HFFc6 (cell line): Measurements from ENCODE around the gene METTL8. TPM values are rescaled to one million over a fixed set of nuclear protein-coding genes. Genes with fewer than 3 reads are reported as not detected.

Source experiments
- DNase-seq: peaks from one replicate; pipeline ENCODE4 v3.0.0-alpha.2; 2018
- H3K27ac Mint-ChIP-seq: 2 replicates; pipeline ENCODE4 v1.8.0; 2020; ENCODE audit warnings: mild to moderate bottlenecking, mixed read lengths
- H3K27me3 Mint-ChIP-seq: 2 replicates; pipeline ENCODE4 v1.8.0; 2021; ENCODE audit warnings: mild to moderate bottlenecking, moderate library complexity, mixed read lengths; ENCODE audit not compliant: insufficient read depth
- H3K36me3 Mint-ChIP-seq: 2 replicates; pipeline ENCODE4 v1.8.0; 2021; ENCODE audit warnings: low read depth, mixed read lengths
- H3K4me1 Mint-ChIP-seq: 2 replicates; pipeline ENCODE4 v1.8.0; 2020; ENCODE audit warnings: low read depth, mixed read lengths
- H3K4me3 Mint-ChIP-seq: 2 replicates; pipeline ENCODE4 v1.8.0; 2020; ENCODE audit warnings: mild to moderate bottlenecking, moderate library complexity, mixed read lengths
- H3K9me3 Mint-ChIP-seq: 2 replicates; pipeline ENCODE4 v1.8.0; 2020; ENCODE audit warnings: mild to moderate bottlenecking, mixed read lengths
- CTCF ChIP-seq: fragments of 200-600 bp; sonication (generic); IDR thresholded peaks from 2 replicates; pipeline ENCODE4 v1.5.0; 2021; ENCODE audit warnings: antibody characterized with exemption, mild to moderate bottlenecking
- total RNA-seq, 6 experiments: library from RNA; stranded (reverse); fragmentation: NEBNext Ultra II Directional; extraction: Animal tissue kit (Norgen Biotek cat#: 25700); gene quantifications; 2 replicates in 1 of 6; 3 replicates in 5 of 6; pipeline ENCODE4 v1.2.3, GENCODE V29; 2021

Gene METTL8
- total RNA-seq, 6 experiments from 2014 or later: 17.7 to 26.2 (median 22.3) TPM

- DNase-seq: no peak
- H3K27ac Mint-ChIP-seq: peak overlapping the region; percentile 60
- peak overlapping the region; percentile 33 for H3K4me3 Mint-ChIP-seq
- no peak for TF ChIP-seq CTCF
- peaks cover 9% of the 10 kb centered on the region for H3K9me3 Mint-ChIP-seq
- H3K27me3 Mint-ChIP-seq: no peaks in the 10 kb centered on the region; the same call in 1 of the 2 replicates
- peaks cover 42% of the 10 kb centered on the region for H3K4me1 Mint-ChIP-seq
- peaks cover 34% of the 10 kb centered on the region for H3K36me3 Mint-ChIP-seq
Observed at GRCh38 chr2:171404719-171405118, 29.1 kb downstream of the METTL8 start.

DNA sequence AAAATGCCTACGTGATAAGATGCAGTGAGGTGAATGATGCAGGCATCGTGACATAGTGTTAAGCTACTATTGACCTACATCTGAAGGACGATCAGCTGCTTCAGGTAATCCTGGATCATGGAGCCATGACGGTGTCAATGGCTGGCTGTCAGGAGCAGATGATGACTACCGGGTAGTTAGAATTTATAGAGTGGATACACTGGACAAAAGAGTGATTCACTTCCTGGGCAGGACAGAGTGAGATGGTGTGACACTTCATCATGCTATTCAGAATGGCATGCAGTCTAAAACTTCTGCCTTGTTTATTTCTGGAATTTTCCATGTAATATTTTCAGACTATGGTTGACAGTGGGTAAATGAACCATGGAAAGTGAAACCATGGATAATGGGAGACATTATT is 29.5 kb downstream of the METTL8 start:
- H3K9me3 Mint-ChIP-seq: peaks cover 9% of the 10 kb centered on the region
- no peaks in the 10 kb centered on the region; the same call in 1 of the 2 replicates for H3K27me3 Mint-ChIP-seq
- DNase-seq: peak; percentile 82
- H3K27ac Mint-ChIP-seq: peak overlapping the region; percentile 82
- no peak for TF ChIP-seq CTCF
- peaks cover 34% of the 10 kb centered on the region for H3K36me3 Mint-ChIP-seq
- H3K4me1 Mint-ChIP-seq: peaks cover 37% of the 10 kb centered on the region
- H3K4me3 Mint-ChIP-seq: peak overlapping the region; percentile 63

GRCh38 chr2:171402906-171403580 is 30.7 kb downstream of the METTL8 start:
- H3K27ac Mint-ChIP-seq: peak overlapping the region; percentile 27
- H3K4me3 Mint-ChIP-seq: peak overlapping the region; percentile 5
- peaks cover 35% of the 10 kb centered on the region for H3K4me1 Mint-ChIP-seq
- peaks cover 9% of the 10 kb centered on the region for H3K9me3 Mint-ChIP-seq
- no peak for TF ChIP-seq CTCF
- H3K36me3 Mint-ChIP-seq: peaks cover 34% of the 10 kb centered on the region
- no peaks in the 10 kb centered on the region; the same call in 1 of the 2 replicates for H3K27me3 Mint-ChIP-seq
- peak; percentile 20 for DNase-seq

DNA sequence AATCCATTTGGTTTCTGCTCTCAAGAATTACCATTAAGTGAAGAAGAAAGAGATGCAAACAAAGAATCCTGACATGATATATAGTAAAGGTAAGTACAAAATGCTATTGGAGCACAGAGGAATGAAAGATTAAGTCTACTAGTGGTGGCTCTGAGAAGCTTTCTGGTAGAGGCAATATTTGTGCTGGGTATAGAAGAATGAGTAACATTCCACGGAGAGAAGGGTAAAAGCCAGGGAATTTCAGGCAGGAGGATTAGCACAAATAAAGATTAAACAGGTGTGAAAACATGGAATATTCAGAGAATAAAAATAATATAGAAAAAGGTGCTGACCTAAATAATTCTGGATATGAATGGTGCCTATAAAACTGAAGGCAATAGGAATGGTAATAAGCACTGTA is 31.8 kb downstream of the METTL8 start:
- H3K36me3 Mint-ChIP-seq: peaks cover 32% of the 10 kb centered on the region
- no peaks in the 10 kb centered on the region; the same call in 1 of the 2 replicates for H3K27me3 Mint-ChIP-seq
- H3K4me3 Mint-ChIP-seq: no peak overlapping the region
- H3K4me1 Mint-ChIP-seq: peaks cover 35% of the 10 kb centered on the region
- no peak for TF ChIP-seq CTCF
- peaks cover 9% of the 10 kb centered on the region for H3K9me3 Mint-ChIP-seq
- no peak overlapping the region for H3K27ac Mint-ChIP-seq
- no peak for DNase-seq

GRCh38 chr2:171400395-171400794 is 33.4 kb downstream of the METTL8 start:
- no peak for DNase-seq
- no peak overlapping the region for H3K4me3 Mint-ChIP-seq
- H3K27me3 Mint-ChIP-seq: no peaks in the 10 kb centered on the region; the same call in 1 of the 2 replicates
- TF ChIP-seq CTCF: no peak
- peaks cover 33% of the 10 kb centered on the region for H3K4me1 Mint-ChIP-seq
- H3K27ac Mint-ChIP-seq: no peak overlapping the region
- peaks cover 9% of the 10 kb centered on the region for H3K9me3 Mint-ChIP-seq
- peaks cover 22% of the 10 kb centered on the region for H3K36me3 Mint-ChIP-seq
